GM03348 (cell line): ENCODE measurements around the gene GNAO1.

ENCODE experiments used
- DNase-seq: peaks from one replicate; pipeline ENCODE4 v3.0.0; 2012; ENCODE audit warnings: low spot score

Gene GNAO1

GRCh38 chr16:56350491-56351405, 159.5 kb downstream of the GNAO1 start:
- no peak for DNase-seq

DNA sequence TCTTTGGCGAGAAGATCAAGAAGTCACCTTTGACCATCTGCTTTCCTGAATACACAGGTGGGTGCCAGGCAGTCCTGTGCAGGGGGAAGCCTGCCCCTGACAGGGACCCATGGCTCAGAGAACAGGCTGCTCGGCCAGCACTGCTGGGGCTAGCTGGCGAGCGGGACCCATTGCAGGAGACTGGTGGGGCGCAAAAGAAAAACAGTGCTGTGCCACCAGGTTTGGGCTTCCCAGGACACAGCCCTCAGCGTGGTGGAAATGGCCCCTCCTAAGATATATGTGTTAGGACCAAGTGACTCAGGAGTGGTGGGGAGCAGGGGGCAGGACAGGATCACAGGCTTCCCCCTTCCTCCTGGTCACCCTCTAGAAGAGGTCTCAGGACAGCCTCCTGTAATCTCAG, 160.2 kb downstream of the GNAO1 start:
- no peak for DNase-seq

DNA sequence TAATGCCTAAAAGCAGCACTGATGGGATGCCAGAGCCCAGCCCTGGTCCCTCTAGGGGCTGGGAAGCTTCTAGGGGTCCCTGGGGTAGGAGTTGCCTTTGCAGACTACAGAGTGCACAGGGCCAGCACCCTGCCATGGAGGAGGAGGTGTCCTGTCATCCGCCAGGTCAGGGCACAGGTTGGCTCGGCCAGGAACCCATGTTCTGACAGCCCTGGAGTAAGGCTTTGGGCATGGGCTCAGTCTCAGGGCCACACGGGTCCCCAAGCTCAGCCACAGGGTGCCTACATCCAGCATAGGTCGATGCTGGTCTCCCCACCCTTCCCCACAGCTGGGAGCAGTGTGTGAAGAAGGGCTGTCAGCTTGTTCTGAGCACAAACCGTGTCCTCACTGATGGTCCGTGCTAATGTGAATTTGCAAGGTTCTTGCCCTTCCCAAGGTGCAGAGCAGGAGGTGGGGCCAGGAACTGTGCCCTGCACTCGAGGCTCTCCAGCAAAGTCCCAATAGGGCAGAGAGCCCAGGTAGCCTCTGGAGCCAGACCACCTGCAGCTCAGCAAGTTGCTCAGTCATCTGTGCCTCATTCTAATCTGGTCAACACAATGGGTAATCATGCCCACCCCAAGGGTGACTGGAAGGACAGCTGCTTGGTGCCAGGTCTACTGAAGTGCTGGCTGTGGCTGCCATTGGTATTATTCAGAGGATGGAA, 161.2 kb downstream of the GNAO1 start:
- no peak for DNase-seq

DNA sequence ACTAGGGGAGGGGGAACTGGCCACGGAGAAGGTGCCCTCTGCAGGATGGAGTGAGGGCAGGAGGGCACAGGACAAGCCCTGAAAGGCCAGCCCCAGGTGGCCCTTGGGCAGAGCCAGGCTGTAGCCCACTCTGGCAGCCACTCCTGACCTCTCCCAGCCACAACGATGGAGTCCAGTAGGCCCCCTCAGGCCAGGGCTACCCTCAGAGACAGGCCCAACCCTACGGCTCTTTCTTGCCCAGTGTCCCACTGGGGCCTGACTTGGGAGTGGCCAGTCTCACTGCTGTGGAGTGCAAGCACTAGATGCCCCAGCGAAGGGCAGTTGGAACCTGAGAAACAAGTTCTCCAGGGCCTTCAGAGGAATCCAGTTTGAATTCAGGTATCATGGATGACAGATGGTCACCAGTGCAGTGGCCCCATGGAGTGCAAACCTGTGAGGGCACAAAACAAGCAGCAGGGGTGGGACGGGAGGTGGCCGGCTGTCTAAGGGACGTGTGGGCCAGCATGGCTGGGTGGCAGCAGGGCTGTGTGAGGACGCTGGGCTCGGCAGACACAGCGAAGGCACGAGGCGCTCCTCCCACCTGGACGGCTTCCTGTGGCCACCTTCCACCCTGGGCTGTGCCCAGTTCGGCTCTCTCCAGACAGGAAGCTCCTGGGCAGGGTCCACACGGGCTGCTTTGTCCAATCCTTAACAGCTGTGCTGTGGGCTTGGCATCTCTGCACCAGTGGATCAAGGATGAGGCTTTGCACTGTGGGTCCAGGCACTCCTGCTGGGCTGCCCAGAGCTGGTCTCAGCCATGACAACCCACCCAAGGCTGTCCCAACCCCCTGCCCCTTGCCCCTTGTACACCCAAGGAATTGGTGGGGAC, 162.0 kb downstream of the GNAO1 start:
- DNase-seq = no peak

DNA sequence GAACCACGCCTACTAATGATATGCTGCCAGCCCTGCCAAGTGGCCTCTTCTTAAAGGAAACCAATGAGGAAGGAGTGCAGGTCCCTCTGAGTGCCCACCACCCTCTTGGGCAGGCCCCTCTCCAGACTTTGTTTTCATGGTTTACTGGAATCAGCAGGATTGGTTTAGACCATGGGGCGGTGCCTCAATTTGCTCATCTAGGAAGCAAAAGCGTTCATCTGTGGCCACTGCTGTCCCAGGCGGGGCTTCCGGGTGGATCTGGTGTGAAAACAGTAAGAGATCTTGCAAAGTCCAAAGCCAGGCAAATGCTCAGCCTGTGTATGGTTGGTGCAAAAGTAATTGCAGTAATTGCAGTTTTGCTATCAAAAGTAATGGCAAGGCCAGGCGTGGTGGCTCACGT, 162.7 kb downstream of the GNAO1 start:
- DNase-seq = no peak

GRCh38 chr16:56354746-56355145, 163.5 kb downstream of the GNAO1 start:
- no peak for DNase-seq

DNA sequence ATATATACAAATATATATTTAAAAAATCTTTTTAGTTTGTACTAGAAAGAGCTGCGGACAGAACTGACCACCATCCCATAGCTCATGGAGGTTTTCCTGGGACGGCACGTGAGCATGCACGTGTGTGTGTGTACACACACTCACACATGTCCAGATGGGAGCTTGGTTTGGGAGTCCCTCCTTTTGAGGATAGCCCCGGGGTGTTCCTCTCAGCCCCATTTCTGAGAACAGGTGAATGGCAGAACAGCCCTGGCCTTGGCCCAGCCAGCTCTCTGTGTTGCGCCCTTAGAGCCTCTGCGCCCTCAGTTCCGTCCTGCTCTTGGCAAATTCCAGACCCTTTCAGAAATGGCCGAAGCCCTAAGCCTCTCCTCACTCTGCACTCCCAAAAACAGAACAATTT, 163.9 kb downstream of the GNAO1 start:
- no peak for DNase-seq

DNA sequence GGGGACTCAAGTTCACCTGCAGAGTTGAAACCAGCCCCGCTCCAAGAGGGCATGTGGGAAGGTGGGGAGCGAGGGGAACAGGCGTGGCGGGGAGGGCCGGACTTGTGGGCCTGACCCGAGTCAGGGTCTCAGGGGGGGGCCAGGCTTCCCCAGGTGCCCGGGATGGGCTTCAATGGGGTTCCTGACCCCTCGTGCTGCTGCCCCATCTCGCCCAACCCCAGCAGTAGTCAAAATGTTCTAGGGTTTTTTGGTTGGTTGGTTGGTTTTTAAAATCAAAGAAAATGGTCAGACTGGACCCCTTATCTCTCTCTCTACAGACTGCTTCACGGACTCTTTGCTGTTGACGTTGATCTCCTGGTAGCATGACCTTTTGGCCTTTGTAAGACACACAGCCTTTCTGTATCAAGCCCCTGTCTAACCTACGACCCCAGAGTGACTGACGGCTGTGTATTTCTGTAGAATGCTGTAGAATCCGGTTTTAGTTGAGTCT, 164.5 kb downstream of the GNAO1 start:
- DNase-seq = no peak

- peak; percentile 96 for DNase-seq
Measured at GRCh38 chr16:56356276-56357240, 165.3 kb downstream of the GNAO1 start.

GRCh38 chr16:56357241-56357764, 166.0 kb downstream of the GNAO1 start:
- peak; percentile 69 for DNase-seq

GRCh38 chr16:56357765-56358322, 166.6 kb downstream of the GNAO1 start:
- DNase-seq = no peak

- DNase-seq = no peak
Measured at GRCh38 chr16:56360117-56361008, 169.1 kb downstream of the GNAO1 start.

DNA sequence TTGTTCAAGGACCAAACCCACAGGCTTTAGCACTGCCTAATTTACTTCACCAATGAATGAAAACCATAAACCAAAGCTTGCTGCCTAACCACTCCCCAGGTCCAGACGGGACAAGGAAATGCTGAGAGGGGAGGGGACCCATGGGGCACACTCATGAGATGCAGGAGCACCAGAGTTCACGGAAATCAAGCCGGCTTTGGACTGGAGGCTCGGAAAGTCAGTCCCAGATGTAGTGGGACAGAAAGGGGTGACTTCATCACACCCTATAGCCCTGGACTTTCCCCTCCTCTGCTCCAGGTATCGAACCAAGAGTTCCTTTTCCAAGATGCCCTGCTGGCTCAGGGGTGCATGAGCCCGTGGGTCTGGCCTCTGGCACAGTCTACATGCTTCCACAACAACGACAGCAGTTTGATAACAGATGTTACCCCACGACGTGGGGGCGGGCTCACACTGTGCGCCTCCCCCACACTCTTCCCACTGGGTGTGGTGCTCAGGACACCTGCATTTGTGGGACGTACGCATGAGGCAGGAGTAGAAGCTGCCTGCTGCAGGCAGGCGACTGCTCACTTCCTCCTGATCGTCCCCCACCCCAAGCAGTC, 170.9 kb downstream of the GNAO1 start:
- DNase-seq = no peak

DNA sequence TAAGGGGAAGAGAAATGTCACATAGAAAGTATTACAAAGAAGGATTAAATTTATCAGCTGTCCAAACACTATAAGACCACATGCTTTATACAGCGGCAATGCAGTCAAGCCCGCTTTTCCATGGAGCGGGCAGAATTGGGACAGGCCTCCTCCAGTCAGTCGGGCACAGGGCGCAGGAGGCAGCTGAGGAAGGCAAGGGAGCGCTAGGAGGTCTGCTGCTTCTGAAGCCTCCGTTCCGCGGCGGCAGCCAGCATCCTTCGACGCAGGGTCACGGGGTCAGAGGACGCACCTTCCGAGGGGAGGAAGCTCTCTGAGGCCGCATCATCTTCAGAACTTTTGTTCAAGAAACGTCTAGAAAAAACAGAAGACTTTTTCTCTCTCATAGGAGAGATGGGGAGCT, 171.4 kb downstream of the GNAO1 start:
- no peak for DNase-seq

DNA sequence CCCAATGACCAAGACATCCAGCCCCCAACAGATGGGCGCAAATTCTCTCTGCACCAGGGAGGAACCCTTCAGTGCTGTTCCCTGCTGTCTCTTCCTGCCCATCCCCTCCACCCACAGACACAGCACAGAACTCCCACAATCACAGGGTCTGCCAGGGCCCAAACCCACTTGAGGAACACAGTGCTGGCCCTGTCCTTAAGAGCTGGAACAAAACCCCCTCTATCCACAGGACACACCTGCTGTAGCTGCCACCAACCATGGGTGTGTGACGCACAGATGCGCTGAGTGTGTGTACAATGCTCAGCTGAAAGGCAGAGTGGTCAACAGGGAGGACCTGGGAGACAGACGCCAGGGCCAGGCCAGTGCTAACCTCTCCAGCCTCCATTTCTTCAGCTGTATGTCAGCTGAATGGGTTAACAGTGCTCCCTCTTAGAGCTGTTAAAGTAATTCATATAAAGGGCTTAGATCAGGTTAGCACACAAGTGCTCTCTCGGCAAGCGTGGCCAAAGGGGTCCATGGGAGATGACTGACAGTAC, 172.0 kb downstream of the GNAO1 start:
- DNase-seq = no peak

DNA sequence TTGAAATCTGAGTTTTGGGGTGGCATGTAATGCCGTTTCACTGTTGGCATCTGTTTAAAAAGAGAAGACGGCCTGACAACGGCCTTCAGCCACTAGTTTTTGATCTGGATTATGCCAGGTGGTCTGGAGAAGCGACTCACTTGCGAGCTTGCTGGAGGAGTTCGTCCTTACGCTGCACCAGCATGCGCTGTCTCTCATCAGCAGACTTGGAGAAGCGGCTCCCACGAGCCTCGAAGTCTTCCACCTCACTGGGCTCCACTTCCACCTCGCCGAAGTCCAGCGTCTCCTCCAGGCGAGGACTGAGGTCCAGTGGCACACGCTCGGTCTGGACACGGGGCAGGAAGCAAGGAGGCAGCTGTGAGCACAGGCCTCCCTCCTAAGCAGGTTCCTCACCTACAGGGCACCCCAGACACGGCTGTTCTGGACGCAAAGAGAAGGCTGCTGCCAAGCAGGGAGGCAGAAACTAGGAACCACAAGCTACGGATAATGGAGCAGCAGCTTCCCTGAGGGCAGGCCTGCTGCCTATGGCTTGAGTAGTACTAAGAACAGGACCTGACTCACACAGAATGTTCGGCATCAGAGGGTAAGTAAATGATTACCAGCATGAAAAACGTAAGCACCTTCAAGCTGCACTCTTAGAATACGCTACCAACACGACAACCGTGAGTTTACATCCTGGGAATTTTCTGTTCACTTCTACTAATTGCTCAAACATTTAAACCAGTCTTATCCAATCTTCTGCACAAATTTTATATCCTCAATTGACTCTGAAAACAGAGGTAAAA, 172.7 kb downstream of the GNAO1 start:
- DNase-seq = no peak

- DNase-seq = no peak
Measured at GRCh38 chr16:56364865-56365264, 173.6 kb downstream of the GNAO1 start.

GRCh38 chr16:56365552-56365951, 174.3 kb downstream of the GNAO1 start:
- DNase-seq = no peak
